ENCODE results near the gene SOCS6. TPM values are rescaled to one million over a fixed set of nuclear protein-coding genes. Genes with fewer than 3 reads are reported as not detected.

The SOCS6 gene
- 28.4 to 34.2 TPM (median 31.7 TPM) in 5 replicates for total RNA-seq (2022; extraction: Qiagen RNA extraction)

GRCh38 chr18:70288851-70289328, at the start of gene SOCS6:
Gene SOCS6, plus strand, starts transcription at chr18:70289045. Its CDS starts 35,624 bp downstream, at chr18:70324669.

Other genes starting within 250 kb of the SOCS6 start
- gene RTTN, start 83.4 kb upstream of the SOCS6 start, total RNA-seq (2022; extraction: Qiagen RNA extraction): 4.2 to 5.3 TPM (median 5.1 TPM) in 5 replicates